ENCODE data around the gene IDH2.
"Not testable (repeated sequence)": the region's sequence is repeated elsewhere in the genome, so short reads cannot be mapped to it uniquely, and the experiment has no call there.

The IDH2 gene

GRCh38 chr15:90114451-90114901 is 12.2 kb upstream of the IDH2 start:
- DNase-seq = no peak

- no peak for DNase-seq
Measured at GRCh38 chr15:90113166-90113565, 10.9 kb upstream of the IDH2 start.

GRCh38 chr15:90109163-90109751 is 7.0 kb upstream of the IDH2 start:
- not testable (repeated sequence) for DNase-seq

DNA sequence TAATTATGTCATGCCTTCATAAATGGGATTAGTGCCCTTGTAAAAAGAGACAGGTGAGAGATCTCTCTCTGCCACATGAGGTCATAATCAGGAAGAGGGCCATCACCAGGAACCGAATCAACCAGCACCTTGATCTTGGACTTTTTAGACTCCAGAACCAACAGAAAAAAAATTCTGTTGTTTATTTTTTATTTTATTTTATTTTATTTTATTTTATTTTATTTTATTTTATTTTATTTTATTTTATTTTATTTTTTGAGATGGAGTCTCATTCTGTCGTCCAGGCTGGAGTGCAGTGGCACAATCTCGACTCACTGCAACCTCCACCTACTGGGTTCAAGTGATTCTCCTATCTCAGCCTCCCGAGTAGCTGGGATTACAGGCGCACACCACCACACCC is 5.8 kb upstream of the IDH2 start:
- not testable (repeated sequence) for DNase-seq

- peak; percentile 69 for DNase-seq
Measured at GRCh38 chr15:90106522-90107117, 4.4 kb upstream of the IDH2 start.

GRCh38 chr15:90105521-90105920 is 3.3 kb upstream of the IDH2 start:
- DNase-seq = no peak

- DNase-seq = peak; percentile 34
Measured at GRCh38 chr15:90104551-90104950, 2.3 kb upstream of the IDH2 start.

DNA sequence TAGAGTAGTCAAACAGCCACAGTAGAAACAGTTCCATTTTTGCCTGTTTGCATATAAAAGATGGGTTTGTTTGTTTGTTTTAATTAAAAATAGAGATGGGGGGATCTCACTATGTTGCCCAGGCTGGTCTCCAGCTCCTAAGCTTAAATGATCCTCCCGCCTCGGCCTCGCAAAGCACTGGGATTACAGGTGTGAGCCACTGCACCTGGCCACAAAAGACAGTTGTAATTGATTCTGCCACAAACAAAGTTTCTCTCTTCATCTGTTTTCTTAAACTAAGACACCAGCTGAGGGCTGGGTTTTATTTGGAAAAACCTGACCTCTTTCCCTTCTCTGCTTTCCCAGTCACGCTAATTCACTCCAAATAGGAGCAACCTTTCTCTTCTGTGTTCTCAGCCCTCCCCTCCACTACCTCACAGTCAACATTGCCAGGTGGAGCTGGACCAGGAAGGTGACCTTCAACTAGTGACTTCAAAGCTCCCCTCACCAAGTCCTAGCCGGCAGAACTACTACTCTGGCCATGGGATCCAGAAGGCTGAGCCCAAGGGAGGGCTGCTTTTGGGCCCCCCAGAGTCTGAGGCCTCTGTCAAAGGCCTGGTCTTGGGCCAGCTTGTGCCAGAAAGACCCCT is 1.5 kb upstream of the IDH2 start:
- DNase-seq = peak; percentile 83

DNA sequence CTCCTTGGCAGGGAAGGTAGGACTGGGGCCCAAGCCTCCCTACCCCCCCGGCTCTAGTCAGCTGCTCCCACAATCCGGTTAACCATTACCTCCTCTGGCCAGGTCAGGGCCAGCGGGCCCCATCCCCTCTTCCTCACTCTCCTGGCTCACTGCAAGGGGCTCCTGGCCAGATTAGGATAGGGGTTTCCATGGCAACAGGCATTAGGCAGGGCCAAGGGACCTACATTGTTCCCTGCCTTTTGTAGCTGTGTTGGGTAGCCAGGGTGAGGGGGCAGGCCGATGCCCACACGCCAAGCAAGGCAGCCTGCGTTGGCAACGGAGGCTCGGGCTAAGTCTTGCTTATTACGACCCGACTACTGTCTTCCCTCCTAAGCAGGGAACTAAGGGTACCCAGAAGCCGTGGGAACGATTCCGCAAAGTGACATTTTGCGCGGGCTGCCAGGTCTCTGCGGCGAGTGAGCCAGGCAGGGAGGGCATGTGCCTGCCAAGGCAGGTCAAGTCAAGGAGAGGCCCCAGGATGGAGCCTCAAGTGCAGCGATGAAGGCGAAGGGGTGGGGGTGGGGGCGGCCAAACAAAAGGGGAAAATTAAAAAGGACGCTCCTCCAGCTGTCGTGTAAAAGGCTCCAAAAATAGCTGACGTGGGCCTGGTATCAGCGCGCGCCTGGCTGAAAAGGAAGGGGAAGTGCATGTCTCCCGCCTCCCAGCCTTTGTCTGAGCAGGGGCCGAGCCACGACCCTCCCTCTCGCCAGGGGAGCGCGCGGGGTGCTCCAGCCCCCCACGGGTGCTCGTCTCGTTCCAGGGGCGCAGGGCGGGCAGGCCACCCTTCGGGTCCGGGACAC is 919 bp downstream of the IDH2 start:
- peak; percentile 15 for DNase-seq

- no peak for DNase-seq
Measured at GRCh38 chr15:90099868-90100831, 2.1 kb downstream of the IDH2 start.

DNA sequence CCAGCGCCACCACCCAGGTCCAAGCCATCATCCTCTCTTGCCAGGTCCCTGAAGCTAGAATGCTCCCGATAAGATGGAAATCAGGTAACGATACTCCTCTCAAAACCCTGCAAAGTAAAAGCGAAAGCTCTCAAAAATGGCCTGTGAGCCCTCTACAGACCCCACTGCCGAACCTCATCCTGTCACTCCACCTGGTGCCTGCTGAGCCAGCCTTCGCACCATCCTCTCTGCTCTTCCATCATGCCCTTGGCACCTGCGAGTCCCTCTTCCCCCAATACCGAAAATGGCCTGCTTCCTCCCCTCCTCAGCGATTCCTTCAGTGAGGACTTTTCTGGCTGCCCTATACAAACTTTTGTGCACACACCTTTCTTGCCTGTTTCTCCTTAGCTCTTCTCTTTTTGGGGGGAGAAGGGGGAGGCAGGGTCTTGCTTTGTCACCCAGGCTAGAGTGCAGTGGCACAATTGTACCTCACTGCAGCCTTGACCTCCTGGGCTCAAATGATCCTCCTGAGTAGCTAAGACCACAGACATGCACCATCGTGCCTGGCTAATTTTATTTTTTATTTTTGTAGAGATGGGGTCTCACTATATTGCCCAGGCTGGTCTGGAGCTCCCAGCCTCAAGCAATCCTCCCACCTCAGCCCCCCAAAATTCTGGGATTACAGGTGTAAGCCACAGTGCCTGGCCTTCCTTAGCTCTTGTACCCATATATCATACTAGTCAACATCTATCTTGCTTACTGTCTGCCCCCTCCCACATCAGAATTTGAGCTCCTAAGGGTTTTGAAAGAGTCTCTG is 3.0 kb downstream of the IDH2 start:
- no peak for DNase-seq

GRCh38 chr15:90097475-90097874 is 4.8 kb downstream of the IDH2 start:
- no peak for DNase-seq

GRCh38 chr15:90095521-90095959 is 6.7 kb downstream of the IDH2 start:
- peak; percentile 58 for DNase-seq

GRCh38 chr15:90091156-90091931 is 10.9 kb downstream of the IDH2 start:
- no peak for DNase-seq

- DNase-seq = no peak
Measured at GRCh38 chr15:90090226-90090848, 11.9 kb downstream of the IDH2 start.

- no peak for DNase-seq
Measured at GRCh38 chr15:90087454-90088154, 14.7 kb downstream of the IDH2 start.

DNA sequence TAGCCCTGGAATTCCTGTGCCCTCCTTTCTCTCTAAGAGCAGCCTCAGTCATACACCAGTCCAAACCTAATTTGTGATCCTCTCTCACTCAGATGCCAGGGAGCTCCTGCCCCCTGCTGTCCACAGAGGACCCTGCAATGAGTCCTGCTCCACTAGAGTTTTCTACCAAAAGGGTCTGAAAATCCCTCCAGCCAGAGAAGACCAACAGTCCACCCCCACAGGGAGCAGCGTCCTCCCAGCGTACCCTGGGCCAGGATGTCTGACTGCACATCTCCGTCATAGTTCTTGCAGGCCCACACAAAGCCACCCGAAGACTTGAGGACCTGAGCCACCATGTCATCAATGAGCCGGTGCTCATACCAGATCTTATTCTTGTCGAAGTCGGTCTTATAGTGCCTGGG is 15.4 kb downstream of the IDH2 start:
- DNase-seq = no peak

GRCh38 chr15:90085565-90085964 is 16.7 kb downstream of the IDH2 start:
- DNase-seq = no peak

DNA sequence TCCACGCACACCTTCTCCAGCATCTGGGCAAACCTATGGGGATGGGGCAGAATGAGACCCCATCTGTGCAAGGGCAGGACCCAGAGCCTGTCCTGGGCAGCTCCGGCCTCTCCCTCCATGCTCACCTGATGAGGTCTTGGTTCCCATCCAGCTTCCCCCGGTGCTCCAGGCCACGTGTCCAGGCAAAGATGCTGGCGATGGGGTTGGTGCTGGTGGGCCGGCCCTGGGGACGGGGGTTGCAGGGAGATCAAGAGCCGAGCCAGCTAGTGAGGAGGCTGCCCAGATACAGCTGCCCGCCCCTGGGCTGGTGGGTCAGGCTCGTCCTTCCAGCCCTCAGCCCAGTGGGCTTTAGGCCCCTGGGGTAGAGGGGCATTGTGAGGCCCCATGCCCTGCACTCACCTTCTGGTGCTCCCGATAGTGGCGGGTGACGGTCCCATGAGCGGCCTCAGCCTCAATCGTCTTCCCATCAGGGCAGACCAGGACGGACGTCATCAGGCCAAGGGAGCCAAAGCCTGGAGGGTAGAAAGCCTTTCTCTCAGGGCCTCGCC is 17.3 kb downstream of the IDH2 start:
- no peak for DNase-seq
